RWPE2 (cell line): ENCODE data around the gene MOG.
"Not testable (repeated sequence)": the region's sequence is repeated elsewhere in the genome, so short reads cannot be mapped to it uniquely, and the experiment has no call there.

Experiments
- ATAC-seq: fragments of 200-7000 bp; cut with Tn5 transposase; 3 replicates; pipeline ENCODE4 v1.9.1; 2021; ENCODE audit warnings: low read depth
- DNase-seq: peaks from one replicate; pipeline ENCODE4 v3.0.0-alpha.2; 2020; ENCODE audit warnings: low spot score
- H3K27ac ChIP-seq: fragments of 450-650 bp; 2 replicates; pipeline ENCODE4 v1.5.1; 2017; ENCODE audit warnings: mild to moderate bottlenecking; ENCODE audit not compliant: poor library complexity, severe bottlenecking
- H3K27me3 ChIP-seq: fragments of 250-450 bp; sonication (Bioruptor Pico); 2 replicates; pipeline ENCODE4 v1.5.1; 2021; ENCODE audit warnings: mild to moderate bottlenecking, moderate library complexity; ENCODE audit not compliant: insufficient read depth, poor library complexity, severe bottlenecking
- H3K36me3 ChIP-seq: fragments of 250-450 bp; sonication (Bioruptor Pico); 2 replicates; pipeline ENCODE4 v1.5.1; 2020; ENCODE audit warnings: low read depth, mild to moderate bottlenecking, moderate library complexity
- H3K4me1 ChIP-seq: fragments of 250-450 bp; sonication (Bioruptor Pico); 2 replicates; pipeline ENCODE4 v1.5.1; 2021; ENCODE audit warnings: mild to moderate bottlenecking, moderate library complexity; ENCODE audit not compliant: insufficient read depth, poor library complexity, severe bottlenecking
- H3K4me3 ChIP-seq: fragments of 250-450 bp; sonication (Bioruptor Pico); 2 replicates; pipeline ENCODE4 v1.5.1; 2021; ENCODE audit warnings: mild to moderate bottlenecking, moderate library complexity; ENCODE audit not compliant: severe bottlenecking
- H3K9me3 ChIP-seq: fragments of 250-450 bp; sonication (Bioruptor Pico); 2 replicates; pipeline ENCODE4 v1.5.1; 2021; ENCODE audit warnings: mild to moderate bottlenecking, moderate library complexity; ENCODE audit not compliant: severe bottlenecking
- TF ChIP-seq, protein P1 (sequence below): fragments of 450-650 bp; IDR thresholded peaks from one replicate; pipeline ENCODE4 v1.5.1; 2017; ENCODE audit warnings: mild to moderate bottlenecking, moderate library complexity; ENCODE audit not compliant: poor library complexity, severe bottlenecking

Gene MOG

DNA sequence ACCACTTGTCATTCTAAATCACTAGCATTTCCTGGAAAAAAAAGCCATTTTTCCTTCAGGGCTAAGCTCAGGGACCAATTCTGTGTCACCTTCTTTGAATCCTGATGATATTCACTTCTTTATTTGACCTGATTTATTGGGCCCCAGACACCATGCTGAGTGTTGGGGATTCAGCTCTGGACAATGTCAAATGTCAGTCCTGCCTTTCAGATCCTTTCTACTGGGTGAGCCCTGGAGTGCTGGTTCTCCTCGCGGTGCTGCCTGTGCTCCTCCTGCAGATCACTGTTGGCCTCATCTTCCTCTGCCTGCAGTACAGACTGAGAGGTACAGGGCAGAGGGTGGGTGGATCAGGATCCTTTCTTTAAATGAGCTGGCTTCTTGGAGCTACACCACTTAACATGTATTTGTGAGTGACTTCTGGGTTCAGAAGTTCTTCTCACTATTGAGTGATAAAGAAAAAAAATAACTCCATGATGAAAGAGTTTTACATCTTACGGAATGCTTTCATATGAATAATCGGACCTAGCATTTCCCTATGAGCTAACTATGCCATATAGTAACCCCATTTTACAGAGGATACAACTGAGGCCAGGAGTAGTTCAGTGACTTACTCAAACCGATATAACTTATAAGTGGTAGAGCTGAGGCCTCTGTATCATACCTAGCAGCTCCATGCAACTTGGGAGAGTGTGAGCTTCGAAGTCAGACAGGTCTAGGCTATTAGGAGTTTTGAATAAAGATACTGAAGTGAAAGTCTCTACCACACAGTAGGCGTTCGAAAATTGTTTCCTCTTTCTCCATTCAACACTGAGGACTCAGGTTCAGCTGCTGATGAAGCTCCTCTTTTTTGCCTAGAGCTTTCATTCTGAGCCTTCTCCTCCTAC is 9.3 kb downstream of the MOG start:
- DNase-seq (no peak), ATAC-seq (no peak)
- no peak overlapping the region for H3K4me3 ChIP-seq
- H3K9me3 ChIP-seq, result no peaks in the 10 kb centered on the region
- TF ChIP-seq, protein P1, sequence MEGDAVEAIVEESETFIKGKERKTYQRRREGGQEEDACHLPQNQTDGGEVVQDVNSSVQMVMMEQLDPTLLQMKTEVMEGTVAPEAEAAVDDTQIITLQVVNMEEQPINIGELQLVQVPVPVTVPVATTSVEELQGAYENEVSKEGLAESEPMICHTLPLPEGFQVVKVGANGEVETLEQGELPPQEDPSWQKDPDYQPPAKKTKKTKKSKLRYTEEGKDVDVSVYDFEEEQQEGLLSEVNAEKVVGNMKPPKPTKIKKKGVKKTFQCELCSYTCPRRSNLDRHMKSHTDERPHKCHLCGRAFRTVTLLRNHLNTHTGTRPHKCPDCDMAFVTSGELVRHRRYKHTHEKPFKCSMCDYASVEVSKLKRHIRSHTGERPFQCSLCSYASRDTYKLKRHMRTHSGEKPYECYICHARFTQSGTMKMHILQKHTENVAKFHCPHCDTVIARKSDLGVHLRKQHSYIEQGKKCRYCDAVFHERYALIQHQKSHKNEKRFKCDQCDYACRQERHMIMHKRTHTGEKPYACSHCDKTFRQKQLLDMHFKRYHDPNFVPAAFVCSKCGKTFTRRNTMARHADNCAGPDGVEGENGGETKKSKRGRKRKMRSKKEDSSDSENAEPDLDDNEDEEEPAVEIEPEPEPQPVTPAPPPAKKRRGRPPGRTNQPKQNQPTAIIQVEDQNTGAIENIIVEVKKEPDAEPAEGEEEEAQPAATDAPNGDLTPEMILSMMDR, result no peak
- H3K36me3 ChIP-seq, result peaks cover 3% of the 10 kb centered on the region
- no peaks in the 10 kb centered on the region for H3K27me3 ChIP-seq
- no peak overlapping the region for H3K27ac ChIP-seq
- H3K4me1 ChIP-seq, result peaks cover 3% of the 10 kb centered on the region

GRCh38 chr6:29666826-29667130 is 9.9 kb downstream of the MOG start:
- Histone ChIP-seq H3K36me3 (peaks cover 9% of the 10 kb centered on the region), H3K27ac (no peak overlapping the region), H3K27me3 (no peaks in the 10 kb centered on the region), H3K4me1 (peaks cover 3% of the 10 kb centered on the region), H3K9me3 (no peaks in the 10 kb centered on the region), H3K4me3 (no peak overlapping the region)
- no peak for ATAC-seq
- TF ChIP-seq, protein P1, result no peak
- no peak for DNase-seq

GRCh38 chr6:29667158-29667557 is 10.3 kb downstream of the MOG start:
- DNase-seq (no peak), ATAC-seq (no peak)
- Histone ChIP-seq H3K27me3 (no peaks in the 10 kb centered on the region), H3K27ac (no peak overlapping the region), H3K4me3 (no peak overlapping the region), H3K36me3 (peaks cover 11% of the 10 kb centered on the region), H3K4me1 (peaks cover under 1% of the 10 kb centered on the region), H3K9me3 (no peaks in the 10 kb centered on the region)
- TF ChIP-seq, protein P1, result no peak

GRCh38 chr6:29671026-29671425 is 14.1 kb downstream of the MOG start:
- Histone ChIP-seq H3K27ac (no peak overlapping the region), H3K36me3 (peaks cover 43% of the 10 kb centered on the region), H3K4me3 (no peak overlapping the region), H3K4me1 (peaks cover 5% of the 10 kb centered on the region), H3K9me3 (no peaks in the 10 kb centered on the region), H3K27me3 (no peaks in the 10 kb centered on the region)
- no peak for DNase-seq
- no peak for ATAC-seq
- TF ChIP-seq, protein P1, result no peak

DNA sequence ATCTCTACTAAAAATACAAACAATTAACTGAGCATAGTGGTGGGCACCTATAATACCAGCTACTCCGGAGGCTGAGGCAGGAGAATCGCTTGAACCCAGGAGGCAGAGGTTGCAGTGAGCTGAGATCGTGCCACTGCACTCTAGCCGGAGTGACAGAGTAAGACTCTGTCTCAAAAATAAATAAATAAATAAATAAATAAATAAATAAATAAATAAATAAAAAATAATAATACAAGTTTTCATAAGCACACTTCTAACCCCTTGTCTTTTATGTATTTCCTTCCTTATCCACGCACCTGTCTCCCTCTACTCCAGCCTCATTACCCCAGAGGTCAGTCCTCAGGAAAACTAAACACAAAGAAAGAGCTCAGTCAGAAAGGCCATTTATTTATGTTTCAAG is 15.2 kb downstream of the MOG start:
- not testable (repeated sequence) for H3K27me3 ChIP-seq, H3K27ac ChIP-seq, DNase-seq, H3K4me3 ChIP-seq, ATAC-seq, H3K9me3 ChIP-seq
- Histone ChIP-seq H3K36me3 (peaks cover 44% of the 10 kb centered on the region), H3K4me1 (peaks cover 12% of the 10 kb centered on the region)
